NCI-H128 (cell line): ENCODE results near the gene AGBL4.
"Not testable (repeated sequence)": the region's sequence is repeated elsewhere in the genome, so short reads cannot be mapped to it uniquely, and the experiment has no call there.

Experiments used
- DNase-seq: peaks from one replicate; lab custom pipeline; 2025; ENCODE audit not compliant: unreplicated experiment; lab: John Stamatoyannopoulos, UW

The AGBL4 gene

GRCh38 chr1:49050041-49050440, 973.7 kb downstream of the AGBL4 start:
- no peak for DNase-seq

- no peak for DNase-seq
Observed at GRCh38 chr1:49048188-49048587, 975.6 kb downstream of the AGBL4 start.

GRCh38 chr1:49046305-49046704, 977.4 kb downstream of the AGBL4 start:
- no peak for DNase-seq

- no peak for DNase-seq
Observed at GRCh38 chr1:49045371-49045770, 978.4 kb downstream of the AGBL4 start.

GRCh38 chr1:49036700-49037099, 987.1 kb downstream of the AGBL4 start:
- DNase-seq: no peak

- DNase-seq: no peak
Observed at GRCh38 chr1:49028396-49028795, 995.4 kb downstream of the AGBL4 start.

GRCh38 chr1:49026230-49026811, 997.4 kb downstream of the AGBL4 start:
- DNase-seq: no peak

GRCh38 chr1:49016030-49016977, 1007.5 kb downstream of the AGBL4 start:
- no peak for DNase-seq

GRCh38 chr1:49013079-49013478, 1010.7 kb downstream of the AGBL4 start:
- DNase-seq: no peak

GRCh38 chr1:49002981-49003380, 1020.8 kb downstream of the AGBL4 start:
- not testable (repeated sequence) for DNase-seq

GRCh38 chr1:48999321-48999720, 1024.4 kb downstream of the AGBL4 start:
- no peak for DNase-seq

GRCh38 chr1:48996311-48996710, 1027.4 kb downstream of the AGBL4 start:
- no peak for DNase-seq

- no peak for DNase-seq
Observed at GRCh38 chr1:48988633-48989197, 1035.0 kb downstream of the AGBL4 start.

- no peak for DNase-seq
Observed at GRCh38 chr1:48979940-48980339, 1043.8 kb downstream of the AGBL4 start.

GRCh38 chr1:48978413-48978812, 1045.3 kb downstream of the AGBL4 start:
- DNase-seq: no peak

GRCh38 chr1:48977273-48977672, 1046.5 kb downstream of the AGBL4 start:
- no peak for DNase-seq

- no peak for DNase-seq
Observed at GRCh38 chr1:48969971-48970370, 1053.8 kb downstream of the AGBL4 start.

GRCh38 chr1:48967318-48967717, 1056.4 kb downstream of the AGBL4 start:
- DNase-seq: no peak

GRCh38 chr1:48966583-48966982, 1057.2 kb downstream of the AGBL4 start:
- no peak for DNase-seq

- no peak for DNase-seq
Observed at GRCh38 chr1:48960320-48960719, 1063.4 kb downstream of the AGBL4 start.

GRCh38 chr1:48955774-48956173, 1068.0 kb downstream of the AGBL4 start:
- no peak for DNase-seq

- no peak for DNase-seq
Observed at GRCh38 chr1:48953617-48954016, 1070.1 kb downstream of the AGBL4 start.
